Measurements from ENCODE around the gene PLCG1. TPM values are rescaled to one million over a fixed set of nuclear protein-coding genes. Genes with fewer than 3 reads are reported as not detected.

PLCG1 gene
- total RNA-seq, 1 experiment from 2014 or later: 68.8 TPM

GRCh38 chr20:41169791-41170351 is 32.5 kb downstream of the PLCG1 start:
- intact Hi-C loops (cut with micrococcal nuclease): no loop called here
- no peak overlapping the region for H3K9ac ChIP-seq (ENCODE audit: low read length)
- H3K9me2 ChIP-seq (replicated peaks; ENCODE audit: low read length): no peaks in the 10 kb centered on the region
- no peaks in the 10 kb centered on the region for H4K20me1 ChIP-seq (ENCODE audit: low read length)
- no TSS peak for BruUV-seq (replicated peaks)
- no peaks in the 10 kb centered on the region for H3F3A ChIP-seq (ENCODE audit: low read length, unreplicated experiment)
- 0 out of 2 replicates have a peak overlapping the region, but pooled peaks have one; percentile 9 for H3K27ac ChIP-seq (ENCODE audit: low read length)
- ChIA-PET CTCF (interaction anchor here (1.5 kb wide), 1 partner anchor 35 kb away, joined by 3 read pairs; no protein-coding TSS in a partner anchor), POLR2A (ENCODE audit: unreplicated experiment) (no interaction called here)
- TF ChIP-seq EZH2phosphoT487 (IDR thresholded peaks at IDR 0.05; ENCODE audit: borderline replicate concordance, low read length) (no peak), EZH2 (IDR thresholded peaks at IDR 0.05; ENCODE audit: low read length, unreplicated experiment) (no peak), CTCF (conservative IDR thresholded peaks at IDR 0.05; ENCODE audit: low read depth, low read length) (no peak)
- H3K36me3 ChIP-seq (ENCODE audit: low read depth, low read length): peaks cover 41% of the 10 kb centered on the region
- H3K9me3 ChIP-seq (ENCODE audit: low read length): no peaks in the 10 kb centered on the region
- DNase-seq: peak; percentile 76
- H3K79me2 ChIP-seq (ENCODE audit: low read length): no peaks in the 10 kb centered on the region
- no peak overlapping the region for H3K4me3 ChIP-seq (ENCODE audit: low read length)
- no peak overlapping the region for H3K4me2 ChIP-seq (ENCODE audit: low read length)
- ATAC-seq: peak; percentile 75
- no peaks in the 10 kb centered on the region for H3K27me3 ChIP-seq (ENCODE audit: low read length)
- H3K4me1 ChIP-seq (ENCODE audit: insufficient read depth, low read length): peaks cover 8% of the 10 kb centered on the region
- no peak overlapping the region for H2AFZ ChIP-seq (ENCODE audit: low read length)

GRCh38 chr20:41170386-41171105 is 33.2 kb downstream of the PLCG1 start:
- Histone ChIP-seq H3K36me3 (ENCODE audit: low read depth, low read length) (peaks cover 34% of the 10 kb centered on the region), H4K20me1 (ENCODE audit: low read length) (no peaks in the 10 kb centered on the region), H3K4me2 (ENCODE audit: low read length) (no peak overlapping the region), H3K27me3 (ENCODE audit: low read length) (no peaks in the 10 kb centered on the region), H3K79me2 (ENCODE audit: low read length) (no peaks in the 10 kb centered on the region), H3K4me3 (ENCODE audit: low read length) (no peak overlapping the region), H3K9me2 (replicated peaks; ENCODE audit: low read length) (no peaks in the 10 kb centered on the region), H3K9me3 (ENCODE audit: low read length) (no peaks in the 10 kb centered on the region), H2AFZ (ENCODE audit: low read length) (no peak overlapping the region), H3K9ac (ENCODE audit: low read length) (no peak overlapping the region), H3K27ac (ENCODE audit: low read length) (0 out of 2 replicates have a peak overlapping the region, but pooled peaks have one; percentile 9), H3F3A (ENCODE audit: low read length, unreplicated experiment) (no peaks in the 10 kb centered on the region), H3K4me1 (ENCODE audit: insufficient read depth, low read length) (peaks cover 8% of the 10 kb centered on the region)
- ChIA-PET POLR2A (ENCODE audit: unreplicated experiment) (no interaction called here), CTCF (interaction anchor here (1.5 kb wide), 1 partner anchor 36 kb away, joined by 3 read pairs; no protein-coding TSS in a partner anchor)
- no peak for DNase-seq
- no TSS peak for BruUV-seq (replicated peaks)
- no peak for ATAC-seq
- intact Hi-C loops (cut with micrococcal nuclease): no loop called here
- TF ChIP-seq EZH2 (IDR thresholded peaks at IDR 0.05; ENCODE audit: low read length, unreplicated experiment): no peak
- TF ChIP-seq EZH2phosphoT487 (IDR thresholded peaks at IDR 0.05; ENCODE audit: borderline replicate concordance, low read length): no peak
- no peak for TF ChIP-seq CTCF (conservative IDR thresholded peaks at IDR 0.05; ENCODE audit: low read depth, low read length)

Measured in PC-3 (cell line).